ENCODE results near the gene TGFBR3.

Gene TGFBR3

DNA sequence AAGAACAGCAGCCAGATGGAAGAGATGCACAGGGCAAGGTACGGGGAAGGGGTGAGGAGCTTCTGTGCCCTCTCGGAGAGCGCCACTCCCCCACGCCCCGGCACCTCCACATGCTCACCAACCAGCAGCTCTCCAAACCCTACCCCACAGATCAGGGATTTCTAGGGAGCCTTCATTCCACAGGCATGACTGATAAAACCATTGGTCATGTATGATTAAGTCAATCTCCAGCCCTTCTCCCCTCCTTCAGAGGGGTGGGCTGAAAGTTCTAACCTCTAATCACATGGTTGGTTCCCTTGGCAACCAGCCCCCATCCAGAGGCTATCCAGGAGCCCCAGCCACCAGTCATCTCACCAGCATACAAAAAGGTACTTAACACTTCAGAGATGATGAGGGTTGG lies 144.7 kb downstream of the TGFBR3 start:
- no peak for DNase-seq (ENCODE audit: low read depth in 2 of 3, low spot score in 1 of 3)

DNA sequence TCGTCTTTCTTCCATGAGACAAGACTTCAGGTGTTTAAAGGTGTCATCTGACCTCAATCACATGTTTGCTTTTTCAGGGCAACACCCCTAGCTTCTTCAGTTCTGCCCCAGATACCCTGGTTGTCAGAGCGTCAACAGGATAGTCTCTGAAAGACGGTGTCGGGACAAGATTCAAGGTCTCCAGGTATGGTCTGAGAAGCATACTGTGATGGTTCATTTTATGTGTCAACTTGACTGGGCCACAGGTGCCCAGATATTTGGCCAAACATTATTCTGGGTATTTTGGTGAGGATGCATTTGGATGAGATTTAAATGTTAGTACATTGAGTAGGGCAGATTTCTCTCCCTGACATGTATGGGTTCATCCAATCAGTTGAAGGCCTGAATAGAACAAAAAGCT lies 148.3 kb downstream of the TGFBR3 start:
- DNase-seq (ENCODE audit: low read depth in 2 of 3, low spot score in 1 of 3), result no peak

GRCh38 chr1:91736715-91737615 lies 149.0 kb downstream of the TGFBR3 start:
- no peak for DNase-seq (ENCODE audit: low read depth in 2 of 3, low spot score in 1 of 3)

DNA sequence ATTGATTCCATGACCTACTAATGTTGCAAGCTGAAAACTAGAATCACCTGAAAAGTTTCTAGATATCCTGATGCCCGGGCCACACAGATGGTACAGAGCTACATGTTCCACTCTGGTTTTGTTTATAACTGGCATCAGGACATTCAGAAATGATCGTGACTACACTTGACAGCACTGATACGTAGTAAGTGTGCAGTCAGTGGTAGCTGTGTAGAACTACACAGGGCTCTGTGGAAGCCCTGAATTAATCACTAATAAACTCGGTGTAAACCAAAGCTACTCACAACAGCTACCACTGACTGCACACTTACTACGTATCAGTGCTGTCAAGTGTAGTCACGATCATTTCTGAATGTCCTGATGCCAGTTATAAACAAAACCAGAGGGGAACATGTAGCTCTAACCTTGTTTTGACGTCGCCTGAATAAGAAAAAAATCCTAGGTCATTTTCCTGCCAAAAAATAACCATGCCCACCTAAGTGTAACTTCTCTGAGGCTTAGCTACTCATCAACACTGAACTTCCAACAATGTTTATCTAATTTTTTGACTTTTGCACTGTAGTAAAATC lies 149.7 kb downstream of the TGFBR3 start:
- no peak for DNase-seq (ENCODE audit: low read depth in 2 of 3, low spot score in 1 of 3)

- DNase-seq (ENCODE audit: low read depth in 2 of 3, low spot score in 1 of 3), result no peak
Observed at GRCh38 chr1:91735266-91735845, 150.6 kb downstream of the TGFBR3 start.

DNA sequence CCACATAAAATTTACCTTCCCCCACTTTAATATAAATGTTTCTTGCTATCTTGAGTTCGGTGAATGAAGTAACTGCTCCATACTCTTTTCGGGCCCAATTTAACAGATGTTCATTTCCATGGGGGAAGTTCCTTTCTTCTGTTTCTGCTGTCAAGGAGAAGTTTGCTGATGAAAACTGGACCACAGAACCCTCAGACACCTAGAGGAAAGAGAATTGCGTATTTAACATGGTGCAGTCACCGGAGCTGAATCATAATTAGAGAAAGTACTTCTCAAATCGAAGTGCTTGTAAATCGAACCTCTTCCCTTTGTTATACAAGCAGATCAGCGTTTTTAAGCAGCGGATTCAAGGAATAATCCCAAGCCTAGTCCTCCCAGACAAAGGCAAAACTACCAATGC lies 151.2 kb downstream of the TGFBR3 start:
- no peak for DNase-seq (ENCODE audit: low read depth in 2 of 3, low spot score in 1 of 3)

GRCh38 chr1:91733108-91733710 lies 152.7 kb downstream of the TGFBR3 start:
- DNase-seq (ENCODE audit: low read depth in 2 of 3, low spot score in 1 of 3), result no peak

DNA sequence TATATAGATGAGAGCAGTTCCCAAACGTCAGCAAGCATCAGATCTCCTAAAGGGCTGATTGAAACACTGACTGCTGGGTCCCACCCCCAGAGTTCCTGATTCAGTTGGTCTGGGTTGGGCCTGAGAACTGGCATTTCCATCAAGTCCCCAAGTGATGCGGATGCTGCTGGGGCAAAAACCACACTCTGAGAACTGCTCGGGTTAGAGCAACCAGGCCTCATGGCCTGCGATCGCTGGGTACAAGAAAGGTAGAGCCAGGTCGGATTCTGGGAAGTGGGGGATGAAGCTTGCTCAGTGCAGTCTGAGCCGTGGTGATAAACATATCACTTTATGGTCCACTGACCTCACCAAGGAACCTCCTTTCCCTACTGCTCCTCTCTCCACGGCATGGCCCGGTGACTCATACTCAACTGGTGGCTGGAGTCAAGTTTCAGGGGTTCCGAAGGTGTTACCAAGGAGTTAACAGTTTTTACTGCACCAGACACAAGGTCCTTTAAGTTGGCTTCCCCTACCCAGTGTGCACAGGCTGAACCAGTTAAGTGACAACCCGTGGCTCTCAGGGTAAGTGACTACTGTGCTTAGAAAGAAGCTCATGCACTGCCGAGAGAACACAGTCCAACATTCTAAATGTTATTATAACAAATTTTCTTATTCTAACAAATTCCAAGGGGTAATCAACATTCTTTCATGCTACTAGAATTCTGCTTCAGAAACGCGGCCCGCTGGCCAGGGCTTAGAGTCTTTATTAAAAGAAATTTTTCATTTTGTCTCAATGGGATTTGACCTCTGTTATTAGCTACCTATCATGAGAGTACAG lies 153.5 kb downstream of the TGFBR3 start:
- peak in 2 of 3 donors; percentile 37 to 39 for DNase-seq (ENCODE audit: low read depth in 2 of 3, low spot score in 1 of 3)

- DNase-seq (ENCODE audit: low read depth in 2 of 3, low spot score in 1 of 3), result peak; percentile 55 to 64 (median 55)
Observed at GRCh38 chr1:91731815-91732214, 154.1 kb downstream of the TGFBR3 start.

DNA sequence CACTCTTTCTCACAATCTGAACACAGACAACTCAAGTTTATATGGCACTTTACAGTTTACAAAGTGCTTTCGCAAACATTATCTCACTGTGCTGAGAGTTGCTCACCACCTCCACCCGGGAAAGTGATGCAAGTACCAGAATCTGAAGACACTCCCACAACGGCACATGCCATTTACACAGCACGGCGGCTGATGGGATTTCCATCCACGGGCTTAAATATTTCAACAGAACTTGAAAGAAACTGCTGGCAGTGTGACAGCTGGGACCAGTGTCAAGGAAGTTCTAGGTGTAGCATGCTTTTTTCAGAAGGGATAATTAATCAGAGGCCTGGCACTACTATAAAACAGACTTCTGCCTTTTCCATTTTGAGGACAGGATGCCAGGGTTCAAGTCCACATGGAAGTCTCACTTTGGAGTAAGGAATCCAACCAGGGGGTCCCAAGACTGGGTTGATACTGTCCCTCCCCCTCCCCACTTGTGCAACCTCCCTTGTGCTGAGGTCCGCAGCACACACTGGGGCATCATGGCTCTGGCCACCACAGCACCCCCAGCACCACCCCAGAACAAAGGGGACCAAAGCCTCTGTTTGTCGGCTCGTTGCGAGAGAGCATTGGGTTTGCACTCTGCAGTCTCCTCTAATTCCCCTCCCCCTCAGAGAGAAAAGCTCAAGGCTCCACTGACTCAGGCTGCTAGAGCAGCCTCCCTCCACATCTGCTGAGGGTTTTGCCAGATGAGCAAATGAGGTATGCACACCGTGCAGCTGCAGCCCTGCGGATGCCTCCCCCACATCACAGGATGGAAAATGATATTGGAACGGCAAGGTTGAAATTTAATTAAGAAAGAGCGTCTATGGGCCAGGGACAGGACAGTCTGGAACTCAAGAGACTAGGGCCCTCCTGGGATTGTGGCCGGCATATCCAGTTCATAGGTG lies 154.9 kb downstream of the TGFBR3 start:
- peak in 1 of 3 donors; percentile 37 for DNase-seq (ENCODE audit: low read depth in 2 of 3, low spot score in 1 of 3)

DNA sequence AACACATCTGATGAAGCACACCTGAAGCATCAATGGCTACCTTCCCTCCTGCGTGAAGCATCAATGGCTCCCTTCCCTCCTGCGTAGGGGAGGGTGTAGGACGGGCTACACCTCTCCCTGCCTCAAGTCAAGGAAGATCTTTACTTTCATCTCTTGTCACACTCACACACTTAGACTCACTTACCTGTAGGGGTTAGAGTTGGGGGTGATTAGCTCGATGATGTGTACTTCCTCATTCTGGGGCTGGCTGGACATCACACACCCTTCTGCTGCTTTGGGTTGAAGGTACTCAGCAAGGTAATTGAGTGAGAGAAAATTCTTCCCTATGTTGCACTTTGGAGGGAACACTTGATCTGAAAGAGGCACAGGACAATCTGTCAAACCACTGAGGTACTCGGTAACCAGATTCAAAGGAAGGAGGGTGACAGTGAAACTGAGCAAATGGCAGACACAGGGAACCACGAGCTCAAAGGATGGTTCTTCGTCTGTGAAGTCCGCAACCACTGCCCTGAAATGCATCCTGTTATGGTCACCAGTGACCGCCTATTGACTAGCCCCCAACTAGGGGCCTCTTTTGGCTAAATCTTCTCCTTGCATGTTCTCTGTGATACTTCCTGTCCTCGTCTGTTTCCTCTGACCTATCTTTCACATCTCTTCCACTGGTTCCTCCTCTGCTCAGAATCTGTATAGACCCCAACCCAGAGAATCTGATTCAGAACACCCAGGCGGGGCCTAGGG lies 156.2 kb downstream of the TGFBR3 start:
- no peak for DNase-seq (ENCODE audit: low read depth in 2 of 3, low spot score in 1 of 3)

DNA sequence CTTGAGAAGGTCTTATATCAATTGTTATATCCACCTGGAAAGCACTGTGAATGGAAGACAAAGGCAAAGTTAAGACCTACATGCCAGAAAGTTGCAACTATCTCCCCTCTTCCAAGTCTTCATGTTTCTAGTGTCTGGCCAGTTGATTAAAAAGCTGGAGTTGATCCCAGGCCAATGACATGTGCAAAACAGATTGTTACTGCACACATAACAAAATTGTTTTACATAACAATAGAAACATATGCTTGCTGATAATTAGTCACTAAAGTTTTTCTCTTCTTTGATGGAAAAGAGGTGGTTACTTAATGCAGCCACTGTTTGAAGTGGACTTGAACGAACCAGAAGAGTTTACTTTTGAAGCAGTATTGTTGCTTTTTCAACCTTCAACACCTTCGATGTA lies 158.2 kb downstream of the TGFBR3 start:
- no peak for DNase-seq (ENCODE audit: low read depth in 2 of 3, low spot score in 1 of 3)

DNA sequence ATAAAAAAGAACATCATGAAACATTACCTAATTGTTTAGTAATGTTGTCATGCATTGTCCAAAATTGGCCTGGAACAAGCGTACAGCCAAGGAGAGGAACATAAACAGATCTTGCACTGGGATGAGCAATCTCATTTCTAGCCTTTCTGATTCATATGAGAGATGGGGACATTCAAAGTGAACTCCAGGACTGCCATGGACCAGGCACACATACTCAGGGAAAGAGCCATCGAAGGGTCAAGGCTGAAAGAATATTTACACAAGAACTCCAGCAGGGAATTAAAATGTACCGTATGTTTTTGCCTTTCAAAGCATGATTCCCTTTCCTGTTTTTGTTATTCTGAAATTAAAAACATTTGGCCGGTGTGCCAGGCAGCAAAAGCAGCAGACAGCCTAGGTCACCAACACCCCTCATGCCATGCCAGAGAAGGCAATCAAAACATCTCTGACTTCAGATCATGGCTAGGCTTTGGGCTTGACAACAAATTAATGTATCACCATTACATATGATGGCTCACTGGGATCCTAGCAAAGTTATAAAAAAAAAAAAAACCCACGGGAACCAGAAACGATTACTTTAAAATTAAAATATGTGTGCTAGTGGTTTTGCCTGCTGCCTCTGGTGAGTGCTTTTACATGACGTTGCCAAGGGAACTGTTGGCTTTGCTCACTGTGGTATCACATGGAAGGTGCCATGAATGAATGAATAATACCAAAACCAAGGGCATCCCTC lies 159.8 kb downstream of the TGFBR3 start:
- DNase-seq (ENCODE audit: low read depth in 2 of 3, low spot score in 1 of 3), result no peak

GRCh38 chr1:91725618-91725988 lies 160.3 kb downstream of the TGFBR3 start:
- no peak for DNase-seq (ENCODE audit: low read depth in 2 of 3, low spot score in 1 of 3)

GRCh38 chr1:91724644-91725043 lies 161.3 kb downstream of the TGFBR3 start:
- DNase-seq (ENCODE audit: low read depth in 2 of 3, low spot score in 1 of 3), result no peak

- no peak for DNase-seq (ENCODE audit: low read depth in 2 of 3, low spot score in 1 of 3)
Observed at GRCh38 chr1:91724231-91724630, 161.7 kb downstream of the TGFBR3 start.

DNA sequence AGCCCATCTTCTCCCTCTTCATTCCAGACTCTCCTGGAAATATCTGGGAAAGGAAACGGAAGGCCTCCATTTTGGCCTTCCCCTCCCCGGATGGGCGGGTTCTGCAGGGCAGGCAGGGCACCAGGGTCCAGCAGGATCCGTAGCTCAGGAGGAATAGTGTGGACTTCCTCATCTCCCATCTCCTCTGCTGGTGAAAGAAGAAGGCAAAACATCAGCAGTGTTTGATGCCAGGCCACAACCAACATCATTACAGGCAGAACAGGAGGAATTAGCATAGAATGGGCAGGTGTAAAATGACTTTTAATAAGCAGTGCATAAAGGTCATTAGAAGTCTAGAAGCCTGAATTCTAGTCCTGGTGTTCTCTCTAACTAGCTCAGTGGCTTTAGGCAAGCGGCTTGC lies 165.9 kb downstream of the TGFBR3 start:
- DNase-seq (ENCODE audit: low read depth in 2 of 3, low spot score in 1 of 3), result no peak

GRCh38 chr1:91718877-91719276 lies 167.1 kb downstream of the TGFBR3 start:
- no peak for DNase-seq (ENCODE audit: low read depth in 2 of 3, low spot score in 1 of 3)

DNA sequence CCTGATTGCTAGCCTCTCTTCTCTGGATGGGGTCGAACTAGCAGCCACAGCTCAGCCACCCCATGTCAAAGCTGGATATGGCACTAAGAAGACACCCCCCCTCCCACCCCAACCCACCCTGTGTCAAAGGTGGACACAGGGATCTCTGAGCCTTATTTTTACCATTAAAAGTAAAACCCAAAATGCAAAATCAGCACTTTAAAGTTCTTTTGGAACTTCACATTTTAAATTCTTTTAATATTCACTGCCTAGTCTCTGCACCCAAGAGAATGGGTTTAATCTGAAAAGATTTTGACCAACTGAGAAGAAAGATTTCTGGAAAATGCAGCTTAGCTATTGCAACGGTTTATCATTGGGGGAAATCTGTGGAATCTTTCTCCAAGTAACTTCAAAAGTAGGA lies 167.6 kb downstream of the TGFBR3 start:
- DNase-seq (ENCODE audit: low read depth in 2 of 3, low spot score in 1 of 3), result no peak

All from stimulated activated CD4-positive, alpha-beta T cell treated with anti-CD3 and anti-CD28 coated beads, Interleukin-12 subunit alpha, Interleukin-12 subunit beta, amount 100 ng/mL, for 48 hours (primary cell).